Lung (tissue), 16 donors: Measurements from ENCODE around the gene USP48. TPM values are rescaled to one million over a fixed set of nuclear protein-coding genes. Genes with fewer than 3 reads are reported as not detected.
A peak's percentile ranks its signal among the peaks of the same experiment; 100 is the strongest.

Source experiments
- ATAC-seq: fragments of 200-7000 bp; cut with Tn5 transposase; one replicate; pipeline ENCODE4 v1.9.1; 2020; ENCODE audit warnings: moderate number of reproducible peaks; ENCODE audit not compliant: insufficient read depth, low FRiP score
- DNase-seq, 3 donors: peaks; one replicate each; pipeline ENCODE4 v3.0.0-alpha.2; 2013 to 2017
- H3K27ac ChIP-seq, 2 donors: one replicate each; pipeline ENCODE4 v1.5.1; 2013; ENCODE audit warnings: mild to moderate bottlenecking in 2 of 2, moderate library complexity in 2 of 2, control low read depth in 1 of 2, inconsistent platforms in 1 of 2, low read depth in 1 of 2, low read length in 1 of 2
- H3K27me3 ChIP-seq, 3 donors: one replicate each; pipeline ENCODE4 v1.5.1; 2013; ENCODE audit warnings: low read length in 2 of 3; ENCODE audit not compliant: control insufficient read depth in 3 of 3, insufficient read depth in 3 of 3
- H3K36me3 ChIP-seq, 4 donors: one replicate each; pipeline ENCODE4 v1.5.1; 2013; ENCODE audit warnings: low read length in 4 of 4, mild to moderate bottlenecking in 1 of 4, moderate library complexity in 1 of 4; ENCODE audit not compliant: control insufficient read depth in 4 of 4, insufficient read depth in 4 of 4
- H3K4me1 ChIP-seq, 5 donors: one replicate each; pipeline ENCODE4 v1.5.1; 2013; ENCODE audit warnings: low read length in 5 of 5, mild to moderate bottlenecking in 2 of 5, moderate library complexity in 1 of 5; ENCODE audit not compliant: control insufficient read depth in 5 of 5, insufficient read depth in 5 of 5
- H3K4me3 ChIP-seq: one replicate; pipeline ENCODE4 v1.5.1; 2013; ENCODE audit warnings: mild to moderate bottlenecking, control low read depth, moderate library complexity
- H3K9ac ChIP-seq, 2 donors: one replicate each; pipeline ENCODE4 v1.5.1; 2013; ENCODE audit warnings: low read length in 2 of 2, control low read depth in 1 of 2; ENCODE audit not compliant: insufficient read depth in 1 of 2
- H3K9me3 ChIP-seq, 4 donors: one replicate each; pipeline ENCODE4 v1.5.1; 2013; ENCODE audit warnings: low read length in 3 of 4, mild to moderate bottlenecking in 1 of 4, moderate library complexity in 1 of 4; ENCODE audit not compliant: control insufficient read depth in 4 of 4, insufficient read depth in 3 of 4
- CTCF ChIP-seq: IDR thresholded peaks from 2 replicates; pipeline ENCODE4 v1.5.1; 2012; ENCODE audit warnings: mild to moderate bottlenecking; ENCODE audit errors: control extremely low read depth, extremely low read depth
- WGBS, 2 donors: extraction: QIAGEN DNeasy Blood & Tissue Kit; methylation state at CpG; one replicate each; pipeline ENCODE4 v1.1.7; 2013; 5-methylcytosine and 5-hydroxymethylcytosine counted together
- long read RNA-seq, 5 donors: transcript quantifications; one replicate each; lab custom pipeline, GENCODE V29; 2026
- polyA plus RNA-seq, 2 donors: library from polyadenylated mRNA; stranded (reverse); fragments of 200-250 nt; gene quantifications; one replicate each; pipeline ENCODE4 v1.2.1, GENCODE V29; 2013
- total RNA-seq, 2 donors: library from RNA; depleted of rRNA in 1 of 2; stranded (reverse); fragments of >200 nt in 1 of 2; gene quantifications; one replicate each; pipeline ENCODE4 v1.2.1, GENCODE V29; 2014 to 2021
- donor health status: control.
- donor health status: control.
- donor health status: Bipolar disorder and iron deficiency.
- donor health status: healthy.
- donor health status: DM: yes; HTN: yes; CAD: no.

USP48 gene
- total RNA-seq (100 to 1,000 TPM in 1 of 2 donors, 10 to 100 TPM in 1; 47.2 to 107 TPM), polyA plus RNA-seq (10 to 100 TPM; 15.6 to 19.8 TPM)
- long read RNA-seq, donor 1, full-length matches to known transcripts, result 4 of 9 reads
- long read RNA-seq, donor 1, partial matches to known transcripts, result 5 of 9 reads
- long read RNA-seq, donor 1, other reads (novel, unspliced or antisense), result 0 of 9 reads
- long read RNA-seq, donor 2, result 0 reads
- long read RNA-seq, donor 3, partial matches to known transcripts, result 12 of 15 reads
- long read RNA-seq, donor 3, other reads (novel, unspliced or antisense), result 0 of 15 reads
- long read RNA-seq, donor 4, partial matches to known transcripts, result 0 of 2 reads
- long read RNA-seq, donor 4, other reads (novel, unspliced or antisense), result 0 of 2 reads
- long read RNA-seq, donor 5, partial matches to known transcripts, result 0 of 1 reads
- long read RNA-seq, donor 5, other reads (novel, unspliced or antisense), result 0 of 1 reads

- peak; percentile 95 for ATAC-seq
- TF ChIP-seq CTCF, result no peak
- 0% methylated on average over 73 to 82 of the region's 82 CpGs for WGBS, 2 donors
Measured at GRCh38 chr1:21782868-21783678, at the start of gene USP48. Gene USP48, minus strand, starts transcription at chr1:21783149. Its CDS starts 192 bp downstream, at chr1:21782957.

GRCh38 chr1:21831454-21831970 is 48.6 kb upstream of the USP48 start:
- Histone ChIP-seq H3K9ac (no peak overlapping the region), H3K27me3 (no peaks in the 10 kb centered on the region), H3K27ac (no peak overlapping the region), H3K4me1 (no peaks in the 10 kb centered on the region), H3K36me3 (peaks cover 29 to 69% (median 39%) of the 10 kb centered on the region in 4 donors), H3K9me3 (peaks cover 0 to 11% (median 4%) of the 10 kb centered on the region in 4 donors), H3K4me3 (no peak overlapping the region)
- DNase-seq (no peak), ATAC-seq (no peak)
- WGBS, 2 donors, result 92 to 93% methylated on average over 14 of the region's 14 CpGs
- TF ChIP-seq CTCF, result no peak

More at GRCh38 chr1:21782868-21783678, at the start of gene USP48:
- H3K9me3 ChIP-seq, result no peaks in the 10 kb centered on the region
- H3K4me1 ChIP-seq, result peaks cover 0 to 10% (median 4%) of the 10 kb centered on the region in 5 donors
- peak within 1 kb of the TSS; percentile 99 for H3K4me3 ChIP-seq
- H3K27ac ChIP-seq, result peak within 1 kb of the TSS; percentile 96 to 100
- peaks cover 0 to 3% (median 0%) of the 10 kb centered on the region in 4 donors for H3K36me3 ChIP-seq
- peak within 1 kb of the TSS; percentile 100 for H3K9ac ChIP-seq
- H3K27me3 ChIP-seq, result no peaks in the 10 kb centered on the region
- peak; percentile 97 to 98 (median 98) for DNase-seq

GRCh38 chr1:21830792-21831453 is 48.0 kb upstream of the USP48 start:
- Histone ChIP-seq H3K4me3 (no peak overlapping the region), H3K36me3 (peaks cover 30 to 69% (median 38%) of the 10 kb centered on the region in 4 donors), H3K4me1 (no peaks in the 10 kb centered on the region), H3K9me3 (peaks cover 0 to 11% (median 4%) of the 10 kb centered on the region in 4 donors), H3K9ac (no peak overlapping the region), H3K27me3 (no peaks in the 10 kb centered on the region), H3K27ac (no peak overlapping the region)
- DNase-seq (no peak), ATAC-seq (no peak)
- no peak for TF ChIP-seq CTCF
- 95 to 96% methylated on average over 15 to 23 of the region's 23 CpGs for WGBS, 2 donors
